K562 treated with DMSO at 1 percent for 48 hours (cell line): ENCODE data around the gene SPRY2. TPM values are rescaled to one million over a fixed set of nuclear protein-coding genes. Genes with fewer than 3 reads are reported as not detected.

Experiments used
- total RNA-seq: library from RNA; unstranded; fragments of 300-600 nt; gene quantifications from 2 replicates; pipeline ENCODE4 v1.2.3, GENCODE V29; 2022; ENCODE audit warnings: low replicate concordance; ENCODE audit errors: extremely low read depth

Gene SPRY2
- not detected in 2 replicates for total RNA-seq

GRCh38 chr13:80341101-80341755 is at the start of gene SPRY2:
TSS of gene SPRY2 (minus strand) at chr13:80341126. CDS start at chr13:80337705, 3,421 bp downstream.

